PFSK-1 (cell line): ENCODE measurements around the gene ADAMTSL5. TPM values are rescaled to one million over a fixed set of nuclear protein-coding genes. Genes with fewer than 3 reads are reported as not detected.

Experiments used
- FOXP2 ChIP-seq: optimal IDR thresholded peaks from 2 replicates; pipeline ENCODE3; 2011; ENCODE audit warnings: borderline replicate concordance, control low read depth, inconsistent platforms; ENCODE audit not compliant: insufficient read depth; ENCODE audit errors: extremely low read length, extremely low read depth
- POLR2AphosphoS5 ChIP-seq: IDR thresholded peaks from 2 replicates; pipeline ENCODE4 v1.6.1; 2012; ENCODE audit warnings: low read depth, mild to moderate bottlenecking, control low read depth, low read length, moderate library complexity
- SIN3A ChIP-seq: IDR thresholded peaks from 2 replicates; pipeline ENCODE4 v1.6.1; 2012; ENCODE audit warnings: mild to moderate bottlenecking, low read length, moderate library complexity, borderline replicate concordance; ENCODE audit not compliant: insufficient read depth
- TAF1 ChIP-seq: IDR thresholded peaks from 2 replicates; pipeline ENCODE4 v1.6.1; 2012; ENCODE audit warnings: low read length, control low read depth, borderline replicate concordance; ENCODE audit not compliant: insufficient read depth
- polyA plus RNA-seq: library from polyadenylated mRNA; unstranded; fragments of >200 nt; gene quantifications from one replicate; pipeline ENCODE4 v1.2.1, GENCODE V29; 2012; ENCODE audit warnings: low read depth, missing spikeins; ENCODE audit not compliant: insufficient read length
- TF ChIP-seq, protein P1 (sequence below), 2 experiments: IDR thresholded peaks; 2 replicates each; pipeline versions ENCODE4 v1.6.1 to v1.8.0; 2011 to 2012; ENCODE audit warnings: low read depth in 2 of 2, low read length in 2 of 2, control low read depth in 1 of 2, inconsistent platforms in 1 of 2, mild to moderate bottlenecking in 1 of 2, moderate library complexity in 1 of 2; ENCODE audit not compliant: insufficient read depth in 1 of 2

The ADAMTSL5 gene, protein sequence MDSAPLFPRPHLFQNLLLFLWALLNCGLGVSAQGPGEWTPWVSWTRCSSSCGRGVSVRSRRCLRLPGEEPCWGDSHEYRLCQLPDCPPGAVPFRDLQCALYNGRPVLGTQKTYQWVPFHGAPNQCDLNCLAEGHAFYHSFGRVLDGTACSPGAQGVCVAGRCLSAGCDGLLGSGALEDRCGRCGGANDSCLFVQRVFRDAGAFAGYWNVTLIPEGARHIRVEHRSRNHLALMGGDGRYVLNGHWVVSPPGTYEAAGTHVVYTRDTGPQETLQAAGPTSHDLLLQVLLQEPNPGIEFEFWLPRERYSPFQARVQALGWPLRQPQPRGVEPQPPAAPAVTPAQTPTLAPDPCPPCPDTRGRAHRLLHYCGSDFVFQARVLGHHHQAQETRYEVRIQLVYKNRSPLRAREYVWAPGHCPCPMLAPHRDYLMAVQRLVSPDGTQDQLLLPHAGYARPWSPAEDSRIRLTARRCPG
- polyA plus RNA-seq = 3.8 TPM

DNA sequence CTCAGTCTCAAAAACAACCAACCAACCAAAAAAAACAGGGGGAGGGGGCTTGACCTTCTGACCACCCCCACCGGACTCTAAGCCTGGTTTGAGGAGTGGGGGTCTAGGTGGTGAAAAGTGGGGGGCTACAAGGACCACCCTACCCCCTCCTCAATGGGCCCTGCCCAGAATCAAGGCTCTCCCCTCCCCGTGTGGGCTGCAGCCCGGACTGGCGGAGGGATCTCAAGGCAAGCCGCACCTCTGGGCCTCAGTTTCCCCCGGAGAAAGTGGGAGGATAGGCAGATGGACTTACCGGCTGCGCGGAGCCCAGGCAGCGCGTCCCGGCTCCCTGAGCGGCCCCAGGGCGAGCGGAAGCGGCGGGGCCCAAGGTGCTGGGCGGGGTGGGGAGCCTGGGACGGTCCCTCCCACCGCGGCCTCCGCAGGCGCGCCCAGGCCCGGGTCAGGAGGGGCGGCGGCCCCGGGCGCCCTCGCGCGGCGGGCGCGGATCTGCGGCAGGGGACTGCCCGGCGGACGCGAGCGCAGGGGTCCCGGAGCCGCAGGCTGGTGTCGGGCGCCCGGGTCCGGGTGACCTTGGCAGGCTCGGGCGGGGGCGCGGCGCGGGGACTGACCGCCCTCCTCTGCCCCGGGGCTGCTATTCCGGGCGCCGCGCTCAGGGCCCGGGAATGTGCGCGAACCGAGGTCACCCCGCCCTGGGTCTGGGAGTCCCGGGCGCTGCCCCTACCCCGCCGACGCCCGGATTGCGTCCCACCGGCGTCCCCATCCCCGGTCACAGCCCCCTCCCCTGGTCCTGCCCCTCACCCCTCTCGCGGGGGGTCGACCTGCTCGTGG lies at the start of gene ADAMTSL5:
TSS of gene ADAMTSL5 (minus strand) at position 349 of the 828 bp plus-strand sequence. CDS start 2,076 bp downstream, outside the sequence.
- TF ChIP-seq FOXP2 = peak; percentile 61
- TF ChIP-seq, protein P1, sequence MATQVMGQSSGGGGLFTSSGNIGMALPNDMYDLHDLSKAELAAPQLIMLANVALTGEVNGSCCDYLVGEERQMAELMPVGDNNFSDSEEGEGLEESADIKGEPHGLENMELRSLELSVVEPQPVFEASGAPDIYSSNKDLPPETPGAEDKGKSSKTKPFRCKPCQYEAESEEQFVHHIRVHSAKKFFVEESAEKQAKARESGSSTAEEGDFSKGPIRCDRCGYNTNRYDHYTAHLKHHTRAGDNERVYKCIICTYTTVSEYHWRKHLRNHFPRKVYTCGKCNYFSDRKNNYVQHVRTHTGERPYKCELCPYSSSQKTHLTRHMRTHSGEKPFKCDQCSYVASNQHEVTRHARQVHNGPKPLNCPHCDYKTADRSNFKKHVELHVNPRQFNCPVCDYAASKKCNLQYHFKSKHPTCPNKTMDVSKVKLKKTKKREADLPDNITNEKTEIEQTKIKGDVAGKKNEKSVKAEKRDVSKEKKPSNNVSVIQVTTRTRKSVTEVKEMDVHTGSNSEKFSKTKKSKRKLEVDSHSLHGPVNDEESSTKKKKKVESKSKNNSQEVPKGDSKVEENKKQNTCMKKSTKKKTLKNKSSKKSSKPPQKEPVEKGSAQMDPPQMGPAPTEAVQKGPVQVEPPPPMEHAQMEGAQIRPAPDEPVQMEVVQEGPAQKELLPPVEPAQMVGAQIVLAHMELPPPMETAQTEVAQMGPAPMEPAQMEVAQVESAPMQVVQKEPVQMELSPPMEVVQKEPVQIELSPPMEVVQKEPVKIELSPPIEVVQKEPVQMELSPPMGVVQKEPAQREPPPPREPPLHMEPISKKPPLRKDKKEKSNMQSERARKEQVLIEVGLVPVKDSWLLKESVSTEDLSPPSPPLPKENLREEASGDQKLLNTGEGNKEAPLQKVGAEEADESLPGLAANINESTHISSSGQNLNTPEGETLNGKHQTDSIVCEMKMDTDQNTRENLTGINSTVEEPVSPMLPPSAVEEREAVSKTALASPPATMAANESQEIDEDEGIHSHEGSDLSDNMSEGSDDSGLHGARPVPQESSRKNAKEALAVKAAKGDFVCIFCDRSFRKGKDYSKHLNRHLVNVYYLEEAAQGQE (IDR thresholded peaks at IDR 0.05; ENCODE audit: insufficient read depth in 1 of 2, low read depth in 2 of 2, low read length in 2 of 2) = no peak

DNA sequence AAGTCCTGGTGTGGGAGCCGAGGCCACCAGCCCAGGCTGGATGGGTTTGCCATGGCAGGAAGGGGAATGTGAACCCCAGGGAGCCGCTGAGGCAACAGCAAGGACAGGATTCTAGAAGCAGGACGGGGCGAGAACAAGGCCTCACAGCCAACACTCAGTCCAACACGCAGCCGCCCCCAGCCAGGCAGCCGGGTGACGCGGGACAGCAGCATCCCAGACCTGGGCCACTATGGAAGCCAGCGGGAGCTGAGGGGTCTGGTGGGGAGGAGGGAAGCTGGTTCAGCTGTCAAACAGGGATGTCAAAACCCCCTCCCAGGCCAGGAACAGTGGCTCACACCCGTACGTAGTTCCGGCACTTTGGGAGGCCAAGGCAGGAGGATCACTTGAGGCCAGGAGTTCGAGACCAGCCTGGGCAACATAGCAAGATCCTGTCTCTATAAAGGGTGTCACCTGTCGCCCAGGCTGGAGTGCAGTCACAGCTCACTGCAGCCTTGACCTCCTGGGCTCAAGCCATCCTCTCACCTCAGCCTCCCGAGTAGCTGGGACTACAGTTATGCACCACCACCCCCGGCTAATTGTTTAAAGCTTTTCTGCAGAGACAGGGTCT lies 48.5 kb upstream of the ADAMTSL5 start:
- no peak for TF ChIP-seq TAF1
- no peak for TF ChIP-seq FOXP2
- TF ChIP-seq POLR2AphosphoS5 = no peak
- no peak for TF ChIP-seq SIN3A
- TF ChIP-seq, protein P1 (IDR thresholded peaks at IDR 0.05; ENCODE audit: insufficient read depth in 1 of 2, low read depth in 2 of 2, low read length in 2 of 2) = no peak

DNA sequence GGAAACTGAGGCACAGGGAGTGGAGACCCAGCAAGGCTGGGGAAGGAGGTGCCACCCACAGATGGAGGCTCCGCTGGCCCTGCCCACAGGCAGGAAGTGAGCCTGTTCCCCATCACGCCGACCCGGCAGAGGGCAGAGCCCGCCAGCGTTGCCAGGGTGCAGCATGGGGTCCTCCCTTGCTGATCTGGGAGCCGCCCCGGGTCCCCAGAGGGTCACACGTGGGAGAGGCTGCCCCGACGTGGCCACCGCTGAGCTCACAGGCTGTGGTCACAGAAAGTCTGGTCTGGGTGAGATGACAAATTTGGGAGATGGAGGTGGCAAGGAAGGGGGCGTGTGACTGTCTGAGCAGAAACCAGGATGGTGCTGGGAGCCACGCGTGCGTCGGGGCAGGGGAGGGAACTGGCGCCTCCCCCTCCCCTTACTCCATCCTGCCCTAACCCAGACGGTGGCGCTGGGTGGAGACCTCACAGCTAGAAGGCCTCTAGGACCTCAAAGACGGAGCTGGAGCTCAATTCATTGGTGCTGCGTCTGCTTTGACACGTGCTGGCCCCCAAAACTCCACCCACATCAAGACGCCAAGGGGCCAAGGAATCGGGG lies 47.6 kb upstream of the ADAMTSL5 start:
- TF ChIP-seq FOXP2 (no peak), TAF1 (no peak), POLR2AphosphoS5 (no peak), SIN3A (no peak)
- TF ChIP-seq, protein P1 (IDR thresholded peaks at IDR 0.05; ENCODE audit: insufficient read depth in 1 of 2, low read depth in 2 of 2, low read length in 2 of 2) = no peak

DNA sequence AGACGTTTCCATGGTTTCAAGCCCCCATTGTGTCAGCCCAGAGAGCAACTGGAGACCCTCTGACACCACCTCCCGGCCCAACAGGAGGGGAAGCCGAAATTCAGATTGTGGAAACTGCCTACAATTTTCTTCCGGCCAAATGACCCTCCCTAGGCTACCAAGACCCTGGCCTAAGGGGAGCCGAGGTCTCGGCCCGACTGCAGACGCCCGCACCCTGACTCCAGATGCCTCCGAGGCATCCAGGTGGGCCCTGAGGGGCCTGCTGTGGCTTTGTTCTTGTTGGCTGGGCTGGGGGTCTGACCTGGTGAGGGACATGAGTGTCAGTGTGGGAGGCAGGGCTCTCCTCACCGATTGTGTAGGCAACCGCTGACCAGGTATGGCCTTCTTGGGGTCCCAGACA lies 45.7 kb upstream of the ADAMTSL5 start:
- TF ChIP-seq SIN3A (no peak), TAF1 (no peak), POLR2AphosphoS5 (no peak), FOXP2 (no peak)
- TF ChIP-seq, protein P1 (IDR thresholded peaks at IDR 0.05; ENCODE audit: insufficient read depth in 1 of 2, low read depth in 2 of 2, low read length in 2 of 2) = no peak
